ENCODE results near the gene NKD1.
A peak's percentile ranks its signal among the peaks of the same experiment; 100 is the strongest.

Gene NKD1

GRCh38 chr16:50538411-50539052 is 9.7 kb upstream of the NKD1 start:
- Mint-ChIP-seq H3K27ac (no peak overlapping the region), H3K9me3 (no peaks in the 10 kb centered on the region), H3K27me3 (no peaks in the 10 kb centered on the region), H3K4me1 (ENCODE audit: low read depth) (no peaks in the 10 kb centered on the region), H3K4me3 (no peak overlapping the region), H3K36me3 (ENCODE audit: low read depth) (no peaks in the 10 kb centered on the region)

- Mint-ChIP-seq H3K27ac (no peak overlapping the region), H3K36me3 (ENCODE audit: low read depth) (no peaks in the 10 kb centered on the region), H3K9me3 (no peaks in the 10 kb centered on the region), H3K4me3 (no peak overlapping the region), H3K27me3 (no peaks in the 10 kb centered on the region), H3K4me1 (ENCODE audit: low read depth) (no peaks in the 10 kb centered on the region)
Observed at GRCh38 chr16:50539053-50539695, 9.0 kb upstream of the NKD1 start.

- Mint-ChIP-seq H3K9me3 (no peaks in the 10 kb centered on the region), H3K4me1 (ENCODE audit: low read depth) (no peaks in the 10 kb centered on the region), H3K27me3 (no peaks in the 10 kb centered on the region), H3K27ac (no peak overlapping the region), H3K36me3 (ENCODE audit: low read depth) (no peaks in the 10 kb centered on the region), H3K4me3 (no peak overlapping the region)
Observed at GRCh38 chr16:50539822-50540710, 8.1 kb upstream of the NKD1 start.

- Mint-ChIP-seq H3K36me3 (ENCODE audit: low read depth) (no peaks in the 10 kb centered on the region), H3K4me1 (ENCODE audit: low read depth) (no peaks in the 10 kb centered on the region), H3K9me3 (no peaks in the 10 kb centered on the region), H3K4me3 (no peak overlapping the region), H3K27ac (no peak overlapping the region), H3K27me3 (no peaks in the 10 kb centered on the region)
Observed at GRCh38 chr16:50540711-50541007, 7.5 kb upstream of the NKD1 start.

- Mint-ChIP-seq H3K4me1 (ENCODE audit: low read depth) (peaks cover 9% of the 10 kb centered on the region), H3K36me3 (ENCODE audit: low read depth) (no peaks in the 10 kb centered on the region), H3K9me3 (no peaks in the 10 kb centered on the region), H3K4me3 (no peak overlapping the region), H3K27me3 (peaks cover 7% of the 10 kb centered on the region), H3K27ac (no peak overlapping the region)
Observed at GRCh38 chr16:50542703-50543102, 5.5 kb upstream of the NKD1 start.

- Mint-ChIP-seq H3K27me3 (peaks cover 14% of the 10 kb centered on the region), H3K36me3 (ENCODE audit: low read depth) (no peaks in the 10 kb centered on the region), H3K4me1 (ENCODE audit: low read depth) (peaks cover 25% of the 10 kb centered on the region), H3K9me3 (no peaks in the 10 kb centered on the region), H3K27ac (no peak overlapping the region), H3K4me3 (no peak overlapping the region)
Observed at GRCh38 chr16:50546125-50546524, 2.1 kb upstream of the NKD1 start.

- H3K36me3 Mint-ChIP-seq (ENCODE audit: low read depth), result no peaks in the 10 kb centered on the region
- H3K27ac Mint-ChIP-seq, result peak overlapping the region; percentile 28
- peak overlapping the region; percentile 83 for H3K4me3 Mint-ChIP-seq
- peaks cover 14% of the 10 kb centered on the region for H3K27me3 Mint-ChIP-seq
- peaks cover 25% of the 10 kb centered on the region for H3K4me1 Mint-ChIP-seq (ENCODE audit: low read depth)
- H3K9me3 Mint-ChIP-seq, result no peaks in the 10 kb centered on the region
Observed at GRCh38 chr16:50547340-50548124, 664 bp upstream of the NKD1 start.

GRCh38 chr16:50548909-50549560 is 839 bp downstream of the NKD1 start:
- peaks cover 25% of the 10 kb centered on the region for H3K4me1 Mint-ChIP-seq (ENCODE audit: low read depth)
- H3K27me3 Mint-ChIP-seq, result peaks cover 14% of the 10 kb centered on the region

GRCh38 chr16:50549561-50549915 is 1.3 kb downstream of the NKD1 start:
- no peaks in the 10 kb centered on the region for H3K36me3 Mint-ChIP-seq (ENCODE audit: low read depth)
- H3K27ac Mint-ChIP-seq, result no peak overlapping the region
- H3K4me1 Mint-ChIP-seq (ENCODE audit: low read depth), result peaks cover 25% of the 10 kb centered on the region
- H3K9me3 Mint-ChIP-seq, result no peaks in the 10 kb centered on the region
- H3K27me3 Mint-ChIP-seq, result peaks cover 14% of the 10 kb centered on the region
- peak overlapping the region; percentile 39 for H3K4me3 Mint-ChIP-seq

More at GRCh38 chr16:50548909-50549560, 839 bp downstream of the NKD1 start:
- no peak overlapping the region for H3K27ac Mint-ChIP-seq
- H3K9me3 Mint-ChIP-seq, result no peaks in the 10 kb centered on the region
- peak overlapping the region; percentile 62 for H3K4me3 Mint-ChIP-seq
- H3K36me3 Mint-ChIP-seq (ENCODE audit: low read depth), result no peaks in the 10 kb centered on the region

- Mint-ChIP-seq H3K27me3 (peaks cover 14% of the 10 kb centered on the region), H3K9me3 (no peaks in the 10 kb centered on the region), H3K4me1 (ENCODE audit: low read depth) (peaks cover 25% of the 10 kb centered on the region), H3K4me3 (peak overlapping the region; percentile 39), H3K36me3 (ENCODE audit: low read depth) (no peaks in the 10 kb centered on the region), H3K27ac (no peak overlapping the region)
Observed at GRCh38 chr16:50550035-50550434, 1.8 kb downstream of the NKD1 start.

- Mint-ChIP-seq H3K36me3 (ENCODE audit: low read depth) (no peaks in the 10 kb centered on the region), H3K9me3 (no peaks in the 10 kb centered on the region), H3K27me3 (peaks cover 11% of the 10 kb centered on the region), H3K27ac (no peak overlapping the region), H3K4me1 (ENCODE audit: low read depth) (peaks cover 23% of the 10 kb centered on the region), H3K4me3 (no peak overlapping the region)
Observed at GRCh38 chr16:50550866-50551641, 2.9 kb downstream of the NKD1 start.

- H3K4me1 Mint-ChIP-seq (ENCODE audit: low read depth), result peaks cover 16% of the 10 kb centered on the region
- no peaks in the 10 kb centered on the region for H3K9me3 Mint-ChIP-seq
- peaks cover 7% of the 10 kb centered on the region for H3K27me3 Mint-ChIP-seq
- H3K36me3 Mint-ChIP-seq (ENCODE audit: low read depth), result peaks cover 8% of the 10 kb centered on the region
- H3K27ac Mint-ChIP-seq, result peak overlapping the region; percentile 4
- no peak overlapping the region for H3K4me3 Mint-ChIP-seq
Observed at GRCh38 chr16:50552476-50553101, 4.4 kb downstream of the NKD1 start.

GRCh38 chr16:50553182-50553710 is 5.0 kb downstream of the NKD1 start:
- H3K27me3 Mint-ChIP-seq, result peaks cover 7% of the 10 kb centered on the region
- no peaks in the 10 kb centered on the region for H3K9me3 Mint-ChIP-seq
- no peak overlapping the region for H3K27ac Mint-ChIP-seq
- H3K4me3 Mint-ChIP-seq, result no peak overlapping the region
- H3K36me3 Mint-ChIP-seq (ENCODE audit: low read depth), result peaks cover 9% of the 10 kb centered on the region
- peaks cover 16% of the 10 kb centered on the region for H3K4me1 Mint-ChIP-seq (ENCODE audit: low read depth)
